NOMO-1 treated with dmso at 0.1 percent for 144 hours (cell line): ENCODE data around the gene CDHR1.

Source experiments
- DNase-seq: peaks from one replicate; lab custom pipeline; 2025; ENCODE audit not compliant: unreplicated experiment; lab: John Stamatoyannopoulos, UW

Gene CDHR1

GRCh38 chr10:84225427-84226173, 31.3 kb downstream of the CDHR1 start, which contains the start of gene LRIT2:
Gene LRIT2 (minus strand): TSS chr10:84225544. CDS start chr10:84225520, 24 bp downstream.
- no peak for DNase-seq

GRCh38 chr10:84226616-84227015, 32.3 kb downstream of the CDHR1 start:
- DNase-seq = no peak

GRCh38 chr10:84227810-84228209, 33.5 kb downstream of the CDHR1 start:
- DNase-seq = no peak

GRCh38 chr10:84230359-84230758, 36.0 kb downstream of the CDHR1 start:
- DNase-seq = no peak

DNA sequence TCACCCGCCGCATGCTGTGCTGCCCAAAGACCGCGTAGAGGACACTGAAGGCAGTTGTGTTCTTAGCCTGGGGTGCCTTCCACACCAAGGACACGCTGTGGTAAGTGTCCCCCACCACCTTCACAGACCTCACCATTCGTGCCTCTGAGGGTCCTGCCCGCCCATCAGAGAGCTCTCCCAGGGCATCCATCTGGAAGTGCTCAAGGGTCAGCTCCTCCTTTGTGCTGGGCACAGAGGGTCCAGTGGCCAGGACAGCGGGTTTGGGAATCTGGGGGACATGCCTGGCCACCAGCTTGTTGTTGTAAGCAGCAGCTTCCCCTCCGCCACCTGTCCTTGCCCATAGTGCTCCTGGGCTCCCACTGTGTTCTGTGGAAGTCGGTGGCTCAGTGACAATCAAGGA, 38.0 kb downstream of the CDHR1 start:
- no peak for DNase-seq

DNA sequence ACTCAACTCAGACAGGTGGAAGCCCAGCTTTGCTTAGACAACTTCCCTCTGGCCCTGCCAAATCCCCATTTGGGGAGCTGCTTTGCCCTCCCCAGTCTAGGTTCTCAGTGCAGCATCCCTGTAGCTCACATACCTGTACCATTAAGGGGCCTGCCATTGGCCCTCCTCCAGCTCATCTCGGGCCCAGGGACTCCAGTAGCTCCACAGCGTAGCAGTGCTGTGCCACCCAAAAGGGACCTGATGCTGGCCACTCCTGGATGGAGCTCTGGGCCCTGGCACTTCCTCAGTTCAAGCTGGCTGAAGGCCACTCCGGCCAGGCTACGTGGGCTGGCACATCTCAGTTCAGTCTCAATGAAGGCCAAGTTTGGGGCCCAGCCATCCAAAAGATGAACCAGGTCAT, 39.6 kb downstream of the CDHR1 start:
- no peak for DNase-seq

DNA sequence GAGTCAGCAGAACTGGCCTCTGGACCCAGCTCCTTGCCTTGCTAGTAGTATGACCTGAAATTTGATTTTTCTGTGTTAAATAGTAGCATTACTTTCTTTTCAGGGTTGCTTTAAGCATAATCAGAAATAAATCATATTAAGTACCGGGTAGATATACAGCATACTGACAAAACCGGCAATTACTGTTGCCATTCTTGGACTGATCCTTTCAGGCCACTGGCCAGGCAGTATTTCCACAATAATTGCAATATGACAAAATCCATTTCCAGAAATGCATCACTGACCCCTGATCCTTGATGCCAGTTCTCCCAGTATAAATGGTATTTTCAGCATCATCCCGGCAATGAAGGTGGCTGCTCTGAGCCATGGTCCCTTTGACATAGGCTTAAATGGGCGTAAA, 40.1 kb downstream of the CDHR1 start:
- no peak for DNase-seq

DNA sequence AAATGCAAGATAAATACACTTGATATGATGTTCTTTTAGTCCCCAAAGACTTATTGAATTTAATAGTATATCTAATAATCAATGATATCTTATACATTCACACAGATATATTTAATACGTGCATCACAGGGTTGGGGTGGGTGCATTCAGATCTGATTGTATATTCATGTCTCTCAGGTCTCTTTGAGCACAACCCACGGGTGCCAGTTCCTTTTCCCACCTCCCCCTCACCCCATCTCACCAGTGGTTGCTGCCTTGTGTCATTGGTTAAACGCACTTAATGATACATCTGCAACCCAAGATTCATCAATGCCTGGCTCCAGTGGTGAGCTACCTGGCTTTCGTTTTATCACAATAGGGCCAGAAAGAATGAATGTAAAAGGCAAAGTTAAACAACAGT, 40.8 kb downstream of the CDHR1 start:
- DNase-seq = no peak

- no peak for DNase-seq
These were observed 42.5 kb downstream of the CDHR1 start for GRCh38 chr10:84236807-84237198.

DNA sequence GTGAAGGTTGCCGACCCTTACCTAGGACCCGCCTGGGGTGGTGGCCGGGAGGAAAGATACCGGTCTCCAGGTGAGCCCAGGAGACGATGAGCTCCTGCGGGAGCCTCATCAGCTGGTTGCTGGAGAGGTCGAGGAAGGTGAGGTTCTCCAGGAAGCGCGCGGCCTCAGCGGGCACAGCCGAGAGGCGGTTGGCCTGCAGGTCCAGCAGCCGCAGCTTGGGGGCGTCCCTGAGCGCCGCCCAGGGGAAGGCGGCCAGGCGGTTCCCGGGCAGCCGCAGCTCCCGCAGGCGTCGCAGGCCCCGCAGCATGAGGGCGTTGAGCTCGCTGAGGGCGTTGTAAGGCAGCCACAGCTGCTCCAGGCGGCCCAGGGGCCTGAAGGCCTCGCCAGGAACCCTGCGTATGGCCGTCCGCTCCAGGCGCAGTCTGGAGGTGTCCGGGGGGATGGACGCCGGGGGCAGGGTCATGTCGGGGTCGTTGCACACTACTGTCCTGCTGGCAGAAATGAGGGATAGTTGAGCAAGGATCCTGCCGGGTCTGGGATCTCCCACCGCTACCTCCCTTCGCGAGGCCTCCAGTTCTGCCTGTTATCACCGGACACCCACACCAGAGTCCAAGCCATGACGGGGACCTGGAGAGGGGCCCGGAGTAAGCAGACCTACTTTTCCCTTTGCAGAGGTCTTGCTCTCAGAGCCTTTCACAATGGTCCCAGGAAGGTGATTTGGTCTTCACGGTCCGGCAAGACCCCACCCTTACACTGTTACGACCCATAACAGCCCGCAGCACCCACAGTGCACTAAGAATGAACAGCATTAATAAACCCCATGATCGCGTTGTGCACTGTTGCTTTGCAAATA, 43.1 kb downstream of the CDHR1 start:
- no peak for DNase-seq

DNA sequence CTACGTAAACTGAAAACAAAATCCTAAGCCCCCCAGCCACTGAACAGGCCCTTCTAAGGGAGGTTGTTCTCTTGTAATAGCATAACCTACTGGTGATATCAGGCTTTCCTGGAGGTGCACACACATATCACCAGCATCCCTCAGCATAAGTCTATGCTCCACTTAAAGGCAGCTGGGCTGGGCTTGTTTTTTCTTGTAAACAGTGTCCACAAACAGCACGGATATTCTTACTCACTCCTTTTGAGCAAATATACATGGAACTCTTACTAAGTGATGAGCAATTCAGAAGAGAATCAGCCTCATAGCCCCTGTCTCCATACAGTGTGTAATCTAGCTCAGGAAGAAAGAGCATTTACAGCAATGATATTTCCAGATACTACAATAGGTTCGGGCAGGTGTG, 44.6 kb downstream of the CDHR1 start:
- no peak for DNase-seq

DNA sequence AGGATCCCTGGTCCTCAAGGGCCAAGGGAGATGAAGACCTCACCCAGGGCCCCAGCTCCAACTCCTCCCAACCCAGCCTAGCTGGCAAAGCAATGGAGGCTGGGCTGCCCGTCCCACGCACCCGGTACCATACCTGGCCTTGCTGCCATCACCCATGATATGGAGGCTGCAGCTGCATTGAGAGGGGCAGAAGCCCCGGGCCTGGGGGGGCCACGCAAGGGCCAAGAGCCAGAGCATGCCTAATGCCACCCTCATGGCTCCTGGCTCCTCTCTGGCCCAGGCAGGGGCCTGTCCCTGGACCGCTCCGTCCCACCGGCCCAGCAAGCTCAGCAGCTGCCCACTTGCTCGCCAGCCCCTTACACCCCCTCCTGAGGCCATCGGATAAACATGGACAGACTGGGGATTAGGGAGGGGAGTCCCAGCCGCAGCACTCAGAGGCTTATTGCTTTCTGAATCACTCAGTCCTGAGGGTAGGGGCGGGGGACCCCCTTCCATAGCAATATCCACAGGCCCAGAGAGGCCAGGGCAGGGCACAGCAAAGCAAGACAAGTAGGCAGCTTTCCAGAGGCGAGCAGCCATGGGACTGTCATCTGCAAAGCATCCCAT, 47.0 kb downstream of the CDHR1 start, which contains the start of gene LRIT1:
Gene LRIT1 (minus strand): TSS at position 362 of the 606 bp plus-strand sequence. CDS start 107 bp downstream, at position 255.
- no peak for DNase-seq

DNA sequence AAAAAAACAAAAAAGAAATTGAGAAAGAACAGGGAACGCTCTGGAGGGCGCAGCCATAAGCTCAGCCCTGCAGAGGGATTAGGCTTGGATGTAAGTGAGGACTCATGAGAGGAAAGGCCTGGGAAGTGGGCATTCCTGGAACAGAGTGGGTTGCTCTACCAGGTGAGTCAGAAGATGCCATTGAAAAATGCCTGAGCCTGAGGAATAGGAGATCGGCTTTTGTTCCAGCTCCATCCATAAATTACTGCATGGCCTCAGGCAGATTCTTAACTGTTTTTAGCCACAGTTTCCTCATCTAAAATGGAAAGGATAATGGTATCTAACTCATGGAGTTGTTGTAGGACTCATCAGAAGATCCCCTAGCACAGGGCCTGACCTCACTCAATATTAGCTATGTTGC, 49.4 kb downstream of the CDHR1 start:
- no peak for DNase-seq

DNA sequence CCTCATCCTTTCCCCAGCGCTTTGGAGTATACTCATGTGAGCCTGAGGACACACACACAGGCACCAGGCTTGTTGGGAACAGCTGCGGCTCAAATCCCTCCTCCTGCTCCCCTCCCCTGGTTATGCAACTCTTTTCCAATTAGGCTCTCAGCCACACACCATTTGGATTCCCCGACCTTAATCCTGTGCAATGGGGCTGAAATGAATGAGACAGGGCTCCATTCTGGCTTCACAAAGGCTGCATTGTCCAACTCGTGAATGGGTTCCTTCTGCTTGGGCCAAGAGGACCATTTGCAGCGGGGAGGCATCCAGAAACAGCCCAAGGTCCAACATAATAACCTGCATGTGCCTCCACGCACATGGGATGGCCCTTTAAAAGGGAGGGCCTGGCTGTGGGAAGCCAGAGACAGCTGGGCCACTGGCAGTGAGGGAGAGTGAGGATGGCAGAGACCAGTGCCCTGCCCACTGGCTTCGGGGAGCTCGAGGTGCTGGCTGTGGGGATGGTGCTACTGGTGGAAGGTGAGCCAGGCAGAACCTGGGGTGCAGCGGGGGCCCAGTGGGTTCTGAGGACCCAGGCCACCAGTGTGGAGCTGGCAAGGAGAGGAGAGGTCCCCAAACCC, 50.4 kb downstream of the CDHR1 start, which contains the start of gene RGR:
Gene RGR (plus strand): TSS at position 403 of the 620 bp plus-strand sequence. CDS start 38 bp downstream, at position 441.
- no peak for DNase-seq

DNA sequence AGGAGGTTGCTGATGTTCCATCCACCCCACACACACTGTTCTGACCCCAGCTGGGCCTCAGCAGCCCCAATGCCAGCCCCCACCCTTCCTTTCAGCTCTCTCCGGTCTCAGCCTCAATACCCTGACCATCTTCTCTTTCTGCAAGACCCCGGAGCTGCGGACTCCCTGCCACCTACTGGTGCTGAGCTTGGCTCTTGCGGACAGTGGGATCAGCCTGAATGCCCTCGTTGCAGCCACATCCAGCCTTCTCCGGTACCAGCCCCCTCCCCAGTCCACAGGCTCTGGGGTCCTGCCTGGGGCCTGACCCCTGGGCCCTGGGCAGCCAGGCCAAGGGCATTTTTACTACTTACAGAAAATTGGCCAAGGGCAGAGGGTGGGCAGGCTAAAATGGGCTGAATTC, 53.2 kb downstream of the CDHR1 start:
- DNase-seq = no peak

GRCh38 chr10:84248794-84249193, 54.5 kb downstream of the CDHR1 start:
- no peak for DNase-seq

DNA sequence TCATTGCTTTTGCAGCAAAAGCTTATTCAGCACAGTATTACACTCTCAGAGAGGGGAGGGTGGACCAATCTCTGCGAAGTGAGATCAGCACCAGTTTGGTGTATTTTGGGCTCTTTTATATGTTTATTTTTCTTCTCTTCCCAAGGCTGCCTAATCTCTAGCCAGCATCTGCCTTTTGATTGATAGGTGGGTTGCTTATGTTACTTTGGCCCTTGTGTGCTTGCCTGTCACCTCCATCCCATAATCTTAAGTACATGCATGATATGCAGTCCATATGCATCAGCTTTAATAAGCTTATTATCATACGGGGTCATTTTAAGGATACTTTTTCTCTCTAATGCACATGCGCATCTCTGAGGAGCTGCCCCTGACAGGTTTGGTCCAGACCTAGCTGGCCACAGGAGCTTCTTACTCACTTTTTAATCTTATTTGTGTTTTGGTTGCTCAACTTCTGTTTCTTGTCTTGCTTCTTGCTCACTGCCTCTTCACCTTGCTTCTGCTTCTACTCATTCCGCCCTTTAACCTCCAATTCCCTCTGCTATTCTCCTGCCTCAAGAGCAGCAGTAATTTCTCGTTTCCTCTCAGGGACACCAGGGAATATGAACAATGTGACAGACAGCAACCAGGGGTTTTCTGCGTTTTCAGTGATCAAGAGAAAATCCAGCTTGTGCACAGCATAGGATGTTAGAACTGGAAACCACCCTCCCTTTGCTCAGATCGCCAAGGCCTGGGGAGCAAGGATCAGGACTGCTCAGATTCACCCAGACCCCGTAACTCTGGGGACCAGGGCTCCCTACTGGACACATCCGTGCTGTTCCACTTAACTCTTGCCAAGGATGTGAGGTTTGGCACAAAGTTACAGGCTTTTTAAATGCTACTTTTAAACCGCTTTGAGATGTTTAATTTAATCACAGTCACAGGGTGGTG, 60.5 kb downstream of the CDHR1 start:
- no peak for DNase-seq

GRCh38 chr10:84256510-84257342, 62.4 kb downstream of the CDHR1 start:
- no peak for DNase-seq

DNA sequence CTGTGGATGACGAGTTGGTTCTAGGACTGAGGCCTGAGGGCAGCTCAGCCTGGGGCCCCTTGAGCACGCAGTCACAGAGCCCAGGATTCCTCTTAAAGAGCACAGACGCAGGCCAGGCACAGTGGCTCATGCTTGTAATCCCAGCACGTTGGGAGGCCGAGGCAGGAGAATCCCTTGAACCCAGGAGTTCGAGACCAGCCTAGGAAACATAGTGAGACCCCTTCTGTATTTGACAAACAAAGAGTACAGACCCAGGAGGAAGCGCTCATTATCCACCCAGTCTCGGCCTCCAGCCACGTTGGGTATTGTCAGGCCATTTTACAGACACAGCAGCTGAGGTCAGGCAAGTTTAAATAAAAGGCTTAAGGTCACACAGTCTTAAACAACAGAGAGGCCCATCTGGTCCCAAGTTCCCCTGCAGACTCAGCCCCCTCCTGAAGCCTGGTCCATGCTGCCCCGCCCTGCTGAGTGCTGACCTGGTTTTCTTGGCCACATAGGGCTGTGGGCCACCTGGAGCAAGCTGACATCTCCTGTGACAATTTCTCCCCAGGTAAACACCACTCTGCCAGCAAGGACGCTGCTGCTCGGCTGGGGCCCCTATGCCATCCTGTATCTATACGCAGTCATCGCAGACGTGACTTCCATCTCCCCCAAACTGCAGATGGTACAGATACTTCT, 63.1 kb downstream of the CDHR1 start:
- DNase-seq = no peak
